Type B pancreatic cell (in vitro differentiated cells): ENCODE measurements around the gene TEX44. TPM values are rescaled to one million over a fixed set of nuclear protein-coding genes. Genes with fewer than 3 reads are reported as not detected.
A peak's percentile ranks its signal among the peaks of the same experiment; 100 is the strongest.

Experiments
- DNase-seq: peaks from one replicate; pipeline ENCODE4 v3.0.0; 2021; ENCODE audit warnings: mixed read lengths; ENCODE audit not compliant: unreplicated experiment; ENCODE audit errors: extremely low spot score
- H3K27ac Mint-ChIP-seq: 2 replicates; pipeline ENCODE4 v1.8.0; 2021; ENCODE audit warnings: mild to moderate bottlenecking, mixed read lengths
- H3K27me3 Mint-ChIP-seq: 2 replicates; pipeline ENCODE4 v1.8.0; 2021; ENCODE audit warnings: mixed read lengths
- H3K36me3 Mint-ChIP-seq: 2 replicates; pipeline ENCODE4 v1.8.0; 2021; ENCODE audit warnings: mixed read lengths
- H3K4me1 Mint-ChIP-seq: one replicate; pipeline ENCODE4 v1.8.0; 2021; ENCODE audit warnings: mixed read lengths; ENCODE audit not compliant: unreplicated experiment
- H3K4me3 Mint-ChIP-seq: 2 replicates; pipeline ENCODE4 v1.8.0; 2021; ENCODE audit warnings: mild to moderate bottlenecking, mixed read lengths
- H3K9me3 Mint-ChIP-seq: 2 replicates; pipeline ENCODE4 v1.8.0; 2021; ENCODE audit warnings: mixed read lengths
- total RNA-seq: library from RNA; stranded (reverse); gene quantifications from 2 replicates; pipeline ENCODE4 v1.2.1, GENCODE V29; 2021; ENCODE audit warnings: low replicate concordance
- TF ChIP-seq, protein P1 (sequence below): fragments of 200-600 bp; sonication (generic); conservative IDR thresholded peaks from 2 replicates; pipeline ENCODE4 v1.5.0; 2021; ENCODE audit warnings: antibody characterized with exemption, mild to moderate bottlenecking

The TEX44 gene
- total RNA-seq, 1 donor from 2014 or later, result not detected

GRCh38 chr2:231613663-231614558 lies 21.2 kb downstream of the TEX44 start:
- Mint-ChIP-seq H3K27ac (peak overlapping the region; percentile 96), H3K36me3 (no peaks in the 10 kb centered on the region), H3K27me3 (no peaks in the 10 kb centered on the region), H3K9me3 (no peaks in the 10 kb centered on the region), H3K4me1 (peaks cover 33% of the 10 kb centered on the region), H3K4me3 (peak overlapping the region; percentile 86)
- DNase-seq, result peak; percentile 92
- TF ChIP-seq, protein P1, sequence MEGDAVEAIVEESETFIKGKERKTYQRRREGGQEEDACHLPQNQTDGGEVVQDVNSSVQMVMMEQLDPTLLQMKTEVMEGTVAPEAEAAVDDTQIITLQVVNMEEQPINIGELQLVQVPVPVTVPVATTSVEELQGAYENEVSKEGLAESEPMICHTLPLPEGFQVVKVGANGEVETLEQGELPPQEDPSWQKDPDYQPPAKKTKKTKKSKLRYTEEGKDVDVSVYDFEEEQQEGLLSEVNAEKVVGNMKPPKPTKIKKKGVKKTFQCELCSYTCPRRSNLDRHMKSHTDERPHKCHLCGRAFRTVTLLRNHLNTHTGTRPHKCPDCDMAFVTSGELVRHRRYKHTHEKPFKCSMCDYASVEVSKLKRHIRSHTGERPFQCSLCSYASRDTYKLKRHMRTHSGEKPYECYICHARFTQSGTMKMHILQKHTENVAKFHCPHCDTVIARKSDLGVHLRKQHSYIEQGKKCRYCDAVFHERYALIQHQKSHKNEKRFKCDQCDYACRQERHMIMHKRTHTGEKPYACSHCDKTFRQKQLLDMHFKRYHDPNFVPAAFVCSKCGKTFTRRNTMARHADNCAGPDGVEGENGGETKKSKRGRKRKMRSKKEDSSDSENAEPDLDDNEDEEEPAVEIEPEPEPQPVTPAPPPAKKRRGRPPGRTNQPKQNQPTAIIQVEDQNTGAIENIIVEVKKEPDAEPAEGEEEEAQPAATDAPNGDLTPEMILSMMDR, result peak; percentile 62

DNA sequence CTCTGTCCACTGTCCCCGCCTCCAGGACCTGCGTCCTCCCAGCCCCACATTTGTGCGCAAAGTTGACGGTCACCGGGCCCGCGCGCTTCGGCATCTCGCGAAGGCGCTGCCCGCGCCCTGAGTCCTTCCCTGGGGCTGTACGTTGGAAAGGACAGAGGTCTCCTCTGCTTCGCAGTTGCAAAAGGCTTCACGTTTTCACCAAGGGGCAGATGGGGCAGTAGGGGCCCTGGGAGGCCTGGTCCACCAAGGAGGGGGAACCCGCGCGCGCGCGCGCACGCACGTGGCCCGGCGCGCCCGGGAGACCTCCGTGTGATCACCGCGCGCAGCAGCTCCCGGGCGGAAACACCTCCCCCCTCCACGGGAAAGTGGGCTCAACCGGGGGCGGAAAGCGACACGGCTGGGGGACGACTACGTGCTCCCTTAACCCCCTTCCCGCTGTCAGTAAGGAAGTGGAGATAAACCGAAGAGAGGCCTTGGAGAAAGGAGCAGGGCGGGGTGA lies 21.9 kb downstream of the TEX44 start:
- Mint-ChIP-seq H3K4me3 (peak overlapping the region; percentile 86), H3K27me3 (no peaks in the 10 kb centered on the region), H3K36me3 (no peaks in the 10 kb centered on the region), H3K9me3 (no peaks in the 10 kb centered on the region), H3K27ac (peak overlapping the region; percentile 90), H3K4me1 (peaks cover 33% of the 10 kb centered on the region)
- TF ChIP-seq, protein P1, result no peak
- DNase-seq, result no peak

DNA sequence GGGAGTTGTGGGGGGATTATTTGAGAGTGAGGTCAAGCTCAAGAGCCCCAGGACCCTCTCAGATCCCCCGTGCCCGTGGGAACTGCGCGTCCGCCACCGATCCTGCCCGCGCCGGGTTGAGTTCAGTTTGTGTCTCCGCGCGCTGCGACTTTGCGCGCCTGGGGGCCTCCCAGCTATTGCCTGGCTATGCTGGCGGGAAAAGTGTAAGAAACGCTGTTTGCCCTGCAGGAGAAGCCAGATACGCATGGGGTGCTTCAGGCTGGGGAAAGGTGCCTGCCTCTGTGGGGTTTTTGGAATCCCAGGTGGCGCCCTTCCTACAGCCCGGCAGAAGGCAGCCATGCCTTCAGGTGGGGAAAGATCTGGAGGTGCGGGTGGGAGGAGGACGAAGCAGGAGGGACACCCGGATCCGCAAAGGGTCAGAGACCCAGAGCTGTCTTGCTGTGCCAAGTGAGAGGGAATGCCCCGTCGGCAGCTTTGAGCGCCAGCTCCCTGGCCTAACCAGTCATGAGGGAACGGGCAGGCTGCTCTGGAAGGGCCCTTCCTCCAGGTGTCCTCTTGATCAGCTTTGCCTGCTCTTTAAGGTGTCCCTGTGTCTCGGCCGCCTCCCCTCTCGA lies 22.5 kb downstream of the TEX44 start:
- TF ChIP-seq, protein P1, result no peak

DNA sequence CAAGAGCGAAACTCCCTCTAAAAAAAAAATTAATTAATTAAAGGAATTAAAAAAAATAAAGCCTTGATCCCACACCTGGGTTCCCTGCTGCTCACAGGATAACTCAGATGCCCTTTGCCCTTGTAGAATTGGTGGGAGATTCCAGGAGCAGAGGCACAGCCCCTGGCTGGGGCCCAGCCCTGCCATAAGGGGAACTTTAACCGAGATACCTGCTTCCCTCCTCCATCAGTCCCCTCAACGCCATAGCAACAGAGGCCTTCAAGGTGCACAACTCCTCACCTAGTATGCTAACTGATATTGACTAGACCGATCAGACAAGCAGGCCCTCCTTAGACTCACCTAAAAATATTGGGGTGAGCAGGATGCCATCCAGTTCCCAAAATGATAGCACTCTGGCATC lies 23.6 kb downstream of the TEX44 start:
- Mint-ChIP-seq H3K27me3 (no peaks in the 10 kb centered on the region), H3K4me1 (peaks cover 33% of the 10 kb centered on the region), H3K27ac (peak overlapping the region; percentile 35), H3K36me3 (no peaks in the 10 kb centered on the region), H3K9me3 (no peaks in the 10 kb centered on the region), H3K4me3 (peak overlapping the region; percentile 63)
- TF ChIP-seq, protein P1, result no peak
- DNase-seq, result no peak

More for the DNA sequence above, 22.5 kb downstream of the TEX44 start:
- H3K4me1 Mint-ChIP-seq, result peaks cover 33% of the 10 kb centered on the region
- H3K27me3 Mint-ChIP-seq, result no peaks in the 10 kb centered on the region
- no peaks in the 10 kb centered on the region for H3K9me3 Mint-ChIP-seq
- peak overlapping the region; percentile 90 for H3K27ac Mint-ChIP-seq
- DNase-seq, result no peak
- peak overlapping the region; percentile 86 for H3K4me3 Mint-ChIP-seq
- H3K36me3 Mint-ChIP-seq, result no peaks in the 10 kb centered on the region

DNA sequence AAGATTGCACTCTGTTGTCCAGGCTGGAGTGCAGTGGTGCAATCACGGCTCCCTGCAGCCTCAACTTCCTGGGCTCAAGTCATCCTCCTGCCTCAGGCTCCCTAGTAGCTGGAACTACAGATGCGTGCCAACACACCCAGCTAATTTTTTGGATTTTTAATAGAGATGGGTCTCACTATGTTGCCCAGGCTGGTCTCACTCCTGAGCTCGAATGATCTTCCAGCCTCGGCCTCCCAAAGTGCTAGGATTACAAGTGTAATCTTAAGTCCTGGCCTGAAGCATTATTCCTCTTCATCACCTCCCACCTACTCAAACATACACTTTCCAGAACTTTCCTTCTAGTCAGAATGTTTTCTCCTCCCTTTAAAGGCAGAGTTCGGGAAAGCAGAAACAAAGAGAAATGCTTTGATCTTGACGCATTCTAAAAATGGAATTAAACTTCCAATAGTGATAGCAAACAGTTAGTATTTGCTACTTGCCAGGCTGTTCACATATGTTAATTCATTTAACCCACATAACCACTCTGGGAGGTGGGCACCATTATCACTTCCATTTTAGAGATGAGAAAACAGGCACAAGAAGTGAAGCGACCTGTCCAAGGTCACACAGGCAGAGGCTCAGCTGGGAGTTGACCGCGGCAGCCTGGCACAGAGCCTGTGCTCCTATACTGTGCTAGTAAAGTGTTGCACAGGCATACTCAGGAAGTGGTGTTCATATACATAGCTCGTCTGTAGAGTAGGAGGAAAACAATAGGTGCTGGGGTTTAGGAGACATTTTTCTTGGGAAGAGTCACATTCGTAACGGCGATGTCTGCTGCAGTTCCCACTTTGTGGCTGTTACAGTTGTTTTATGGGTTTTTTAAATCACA lies 24.6 kb downstream of the TEX44 start:
- Mint-ChIP-seq H3K4me3 (peak overlapping the region; percentile 63), H3K36me3 (no peaks in the 10 kb centered on the region), H3K9me3 (no peaks in the 10 kb centered on the region), H3K27ac (peak overlapping the region; percentile 35), H3K4me1 (peaks cover 32% of the 10 kb centered on the region), H3K27me3 (no peaks in the 10 kb centered on the region)
- no peak for DNase-seq
- TF ChIP-seq, protein P1, result no peak
